MCF 10A (cell line): ENCODE results near the gene MAP3K13. TPM values are rescaled to one million over a fixed set of nuclear protein-coding genes. Genes with fewer than 3 reads are reported as not detected.

Experiments
- BruUV-seq: library from RNA; stranded (reverse); fragments of 400-500 nt; replicated peaks from 2 replicates; lab custom pipeline; 2021; lab: Mats Ljungman, UMichigan
- CTCF ChIA-PET: fragments of 300-600 bp; sonication (Branson Sonifier 250); formaldehyde crosslinking; extraction: SDS; loops from one replicate; lab custom pipeline; 2021; ENCODE audit warnings: antibody characterized with exemption, inconsistent platforms; lab: Yijun Ruan, JAX
- POLR2A ChIA-PET: fragments of 300-600, 350-650 bp; sonication (Branson Sonifier 250); formaldehyde crosslinking; extraction: SDS; loops from one replicate; lab custom pipeline; 2020; ENCODE audit warnings: antibody characterized with exemption, inconsistent platforms; lab: Yijun Ruan, JAX
- DNase-seq: peaks from one replicate; pipeline ENCODE4 v3.0.0-alpha.2; 2018; ENCODE audit not compliant: unreplicated experiment
- H3K27ac Mint-ChIP-seq: one replicate; pipeline ENCODE4 v1.8.0; 2022; ENCODE audit warnings: mild to moderate bottlenecking, low read depth, mixed read lengths; ENCODE audit not compliant: unreplicated experiment
- H3K27me3 Mint-ChIP-seq: one replicate; pipeline ENCODE4 v1.8.0; 2022; ENCODE audit warnings: mixed read lengths; ENCODE audit not compliant: insufficient read depth, unreplicated experiment
- H3K36me3 Mint-ChIP-seq: one replicate; pipeline ENCODE4 v1.8.0; 2022; ENCODE audit warnings: mild to moderate bottlenecking, moderate library complexity, mixed read lengths; ENCODE audit not compliant: insufficient read depth, unreplicated experiment
- H3K4me1 Mint-ChIP-seq: one replicate; pipeline ENCODE4 v1.8.0; 2022; ENCODE audit warnings: mixed read lengths; ENCODE audit not compliant: insufficient read depth, unreplicated experiment
- H3K4me3 Mint-ChIP-seq: one replicate; pipeline ENCODE4 v1.8.0; 2022; ENCODE audit warnings: mild to moderate bottlenecking, moderate library complexity, mixed read lengths; ENCODE audit not compliant: unreplicated experiment
- H3K9me3 Mint-ChIP-seq: one replicate; pipeline ENCODE4 v1.8.0; 2022; ENCODE audit warnings: mixed read lengths; ENCODE audit not compliant: unreplicated experiment
- intact Hi-C: fragments of 100-400 bp; cut with micrococcal nuclease; formaldehyde crosslinking; loops from 2 replicates; pipeline ENCODE4 v1.14.1; 2022
- total RNA-seq: library from RNA; stranded (reverse); gene quantifications from 2 replicates; pipeline ENCODE4 v1.2.3, GENCODE V29; 2022
- TF ChIP-seq, protein P1 (sequence below): fragments of 200-600 bp; IDR thresholded peaks from one replicate; pipeline ENCODE4 v1.8.0; 2022; ENCODE audit warnings: antibody characterized with exemption, mild to moderate bottlenecking; ENCODE audit not compliant: unreplicated experiment

Gene MAP3K13
- total RNA-seq, 1 experiment from 2014 or later, result 15.8 TPM

DNA sequence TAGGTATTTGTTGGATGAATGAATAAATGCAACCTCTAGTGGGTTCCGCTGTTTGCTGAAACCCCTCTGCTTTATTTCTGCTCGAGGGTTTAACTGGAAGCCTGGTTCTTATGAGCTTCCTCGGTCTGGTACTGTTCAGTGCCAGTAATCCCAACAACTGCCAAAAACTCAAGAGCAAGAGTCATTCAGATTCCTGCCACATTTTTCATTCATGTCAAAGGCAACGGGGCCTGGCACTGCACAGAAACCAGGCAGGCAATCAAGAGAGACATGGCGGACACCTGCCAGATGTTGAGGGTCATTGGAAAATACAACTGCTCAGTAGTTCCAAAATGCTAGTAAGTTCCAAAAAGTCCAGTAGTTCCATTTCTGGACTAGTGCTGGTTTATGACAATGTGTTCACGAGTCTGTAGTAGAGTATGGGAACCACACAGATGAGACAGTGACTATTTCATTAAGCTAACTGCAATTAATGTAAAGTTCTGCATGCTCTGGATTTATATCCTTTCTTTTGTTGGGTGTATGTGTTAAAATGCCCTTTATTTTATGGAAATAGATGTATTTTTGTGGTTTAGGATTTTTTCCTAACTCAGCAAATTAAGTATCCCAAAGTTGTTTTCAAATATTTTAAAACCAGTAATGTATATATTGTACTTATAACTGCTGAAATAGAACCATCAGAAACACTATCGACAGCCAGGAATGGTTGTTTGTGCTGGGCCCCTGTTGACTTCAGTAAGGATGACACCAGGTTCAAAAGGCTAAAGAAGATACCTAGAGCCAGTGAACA lies 158.6 kb downstream of the MAP3K13 start:
- CTCF ChIA-PET, result interaction anchor here (0.9 kb wide), 1 partner anchor 61 kb away, joined by 4 read pairs; no protein-coding TSS in a partner anchor
- DNase-seq, result no peak
- TF ChIP-seq, protein P1, sequence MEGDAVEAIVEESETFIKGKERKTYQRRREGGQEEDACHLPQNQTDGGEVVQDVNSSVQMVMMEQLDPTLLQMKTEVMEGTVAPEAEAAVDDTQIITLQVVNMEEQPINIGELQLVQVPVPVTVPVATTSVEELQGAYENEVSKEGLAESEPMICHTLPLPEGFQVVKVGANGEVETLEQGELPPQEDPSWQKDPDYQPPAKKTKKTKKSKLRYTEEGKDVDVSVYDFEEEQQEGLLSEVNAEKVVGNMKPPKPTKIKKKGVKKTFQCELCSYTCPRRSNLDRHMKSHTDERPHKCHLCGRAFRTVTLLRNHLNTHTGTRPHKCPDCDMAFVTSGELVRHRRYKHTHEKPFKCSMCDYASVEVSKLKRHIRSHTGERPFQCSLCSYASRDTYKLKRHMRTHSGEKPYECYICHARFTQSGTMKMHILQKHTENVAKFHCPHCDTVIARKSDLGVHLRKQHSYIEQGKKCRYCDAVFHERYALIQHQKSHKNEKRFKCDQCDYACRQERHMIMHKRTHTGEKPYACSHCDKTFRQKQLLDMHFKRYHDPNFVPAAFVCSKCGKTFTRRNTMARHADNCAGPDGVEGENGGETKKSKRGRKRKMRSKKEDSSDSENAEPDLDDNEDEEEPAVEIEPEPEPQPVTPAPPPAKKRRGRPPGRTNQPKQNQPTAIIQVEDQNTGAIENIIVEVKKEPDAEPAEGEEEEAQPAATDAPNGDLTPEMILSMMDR, result no peak
- peaks cover 12% of the 10 kb centered on the region for H3K27me3 Mint-ChIP-seq
- no peaks in the 10 kb centered on the region for H3K9me3 Mint-ChIP-seq
- no TSS peak for BruUV-seq
- intact Hi-C loops, result no loop called here
- H3K4me1 Mint-ChIP-seq, result no peaks in the 10 kb centered on the region
- POLR2A ChIA-PET, result no interaction called here
- no peaks in the 10 kb centered on the region for H3K36me3 Mint-ChIP-seq
- no peak overlapping the region for H3K4me3 Mint-ChIP-seq
- H3K27ac Mint-ChIP-seq, result no peak overlapping the region

DNA sequence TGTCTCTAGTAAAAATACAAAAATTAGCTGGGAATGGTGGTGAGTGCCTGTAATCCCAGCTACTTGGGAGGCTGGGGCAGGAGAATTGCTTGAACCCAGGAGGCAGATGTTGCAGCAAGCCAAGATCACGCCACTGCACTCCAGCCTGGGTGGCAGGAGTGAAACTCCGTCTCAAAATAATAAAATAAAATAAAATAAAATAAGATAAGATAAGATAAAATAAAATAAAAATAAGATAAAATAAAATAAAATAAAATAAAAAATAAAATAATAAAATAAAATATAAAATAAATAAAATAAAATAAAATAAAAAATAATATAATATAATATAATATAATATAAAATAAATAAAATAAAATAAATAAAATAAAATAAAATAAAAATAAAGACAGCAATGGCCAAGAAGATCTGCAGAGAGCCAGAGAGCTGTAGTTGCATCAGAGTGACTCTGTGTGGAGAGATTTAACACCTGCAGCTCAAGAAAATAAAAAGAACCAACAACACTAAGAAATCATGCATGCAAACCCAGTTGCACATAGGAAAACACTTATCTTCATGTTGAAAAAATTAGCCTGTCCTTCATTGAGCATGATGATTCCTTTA lies 163.5 kb downstream of the MAP3K13 start:
- no peak for DNase-seq
- ChIA-PET CTCF (interaction anchor here (0.6 to 0.7 kb wide), 2 partner anchors 48 to 613 kb away, joined by 3 to 5 read pairs; no protein-coding TSS in a partner anchor), POLR2A (no interaction called here)
- Mint-ChIP-seq H3K4me1 (no peaks in the 10 kb centered on the region), H3K27me3 (peaks cover 12% of the 10 kb centered on the region), H3K27ac (no peak overlapping the region), H3K36me3 (no peaks in the 10 kb centered on the region), H3K9me3 (no peaks in the 10 kb centered on the region), H3K4me3 (no peak overlapping the region)
- no TSS peak for BruUV-seq
- intact Hi-C loops, result no loop called here
- TF ChIP-seq, protein P1, result no peak

DNA sequence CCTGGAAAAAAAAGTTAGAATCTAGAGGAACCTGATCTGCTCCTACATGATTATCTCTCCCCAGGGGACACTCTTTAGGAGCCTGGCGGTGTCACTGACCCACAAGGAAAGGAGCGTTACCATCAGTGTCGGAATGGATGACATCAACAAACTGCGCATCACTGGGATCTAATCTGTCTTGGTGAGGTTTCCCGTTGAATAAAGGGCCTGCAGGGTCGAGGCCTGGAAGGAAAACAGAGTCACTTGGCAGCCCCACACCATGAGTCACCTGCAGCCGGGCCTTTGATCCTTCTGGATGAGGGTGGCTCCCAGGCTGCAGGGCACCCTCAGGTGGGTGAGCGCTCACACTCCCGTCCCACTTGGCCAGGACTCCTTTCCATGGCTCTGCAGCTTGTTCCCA lies 164.4 kb downstream of the MAP3K13 start:
- peaks cover 5% of the 10 kb centered on the region for H3K27me3 Mint-ChIP-seq
- no peaks in the 10 kb centered on the region for H3K9me3 Mint-ChIP-seq
- no peak overlapping the region for H3K4me3 Mint-ChIP-seq
- no peak overlapping the region for H3K27ac Mint-ChIP-seq
- BruUV-seq, result no TSS peak
- TF ChIP-seq, protein P1, result no peak
- intact Hi-C loops, result no loop called here
- no peaks in the 10 kb centered on the region for H3K4me1 Mint-ChIP-seq
- peak; percentile 63 for DNase-seq
- H3K36me3 Mint-ChIP-seq, result no peaks in the 10 kb centered on the region
- ChIA-PET CTCF (interaction anchor here (0.6 to 0.9 kb wide), 2 partner anchors 32 to 612 kb away, joined by 5 read pairs; no protein-coding TSS in a partner anchor), POLR2A (no interaction called here)

DNA sequence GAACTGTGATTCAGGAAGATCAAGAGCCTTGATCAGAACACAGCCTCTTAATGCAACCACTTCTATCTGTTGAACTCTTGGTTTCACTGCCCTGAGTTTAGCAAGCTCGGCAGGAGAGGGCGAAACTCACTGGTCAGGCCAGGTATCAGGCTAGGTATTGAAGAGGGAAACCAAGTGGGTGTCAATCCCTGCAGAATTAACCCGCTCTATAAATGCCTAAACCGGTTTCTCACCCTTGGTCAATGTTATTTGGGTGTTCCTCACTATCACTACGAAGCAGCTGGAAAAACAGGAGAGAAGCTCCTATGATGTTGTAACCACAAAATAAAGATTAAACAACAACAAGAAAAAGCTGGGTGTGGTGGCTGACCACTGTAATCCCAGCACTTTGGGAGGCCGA lies 165.6 kb downstream of the MAP3K13 start:
- no TSS peak for BruUV-seq
- no peaks in the 10 kb centered on the region for H3K36me3 Mint-ChIP-seq
- no peak for DNase-seq
- H3K27ac Mint-ChIP-seq, result no peak overlapping the region
- no peak overlapping the region for H3K4me3 Mint-ChIP-seq
- H3K9me3 Mint-ChIP-seq, result no peaks in the 10 kb centered on the region
- TF ChIP-seq, protein P1, result no peak
- ChIA-PET CTCF (interaction anchor here (0.6 to 1.8 kb wide), 6 partner anchors 8 to 1256 kb away, joined by 3 to 5 read pairs (median 3); no protein-coding TSS in a partner anchor), POLR2A (interaction anchor here (0.6 kb wide), 1 partner anchor 98 kb away, joined by 3 read pairs; no protein-coding TSS in a partner anchor)
- no peaks in the 10 kb centered on the region for H3K27me3 Mint-ChIP-seq
- no peaks in the 10 kb centered on the region for H3K4me1 Mint-ChIP-seq
- intact Hi-C loops, result no loop called here
